Amniotic stem cell (primary cell): ENCODE measurements around the gene CNDP1.

Experiments used
- DNase-seq: peaks from one replicate; lab custom pipeline; 2025; lab: John Stamatoyannopoulos, UW

The CNDP1 gene

GRCh38 chr18:74507097-74507881, 27.0 kb upstream of the CNDP1 start:
- DNase-seq, result no peak

DNA sequence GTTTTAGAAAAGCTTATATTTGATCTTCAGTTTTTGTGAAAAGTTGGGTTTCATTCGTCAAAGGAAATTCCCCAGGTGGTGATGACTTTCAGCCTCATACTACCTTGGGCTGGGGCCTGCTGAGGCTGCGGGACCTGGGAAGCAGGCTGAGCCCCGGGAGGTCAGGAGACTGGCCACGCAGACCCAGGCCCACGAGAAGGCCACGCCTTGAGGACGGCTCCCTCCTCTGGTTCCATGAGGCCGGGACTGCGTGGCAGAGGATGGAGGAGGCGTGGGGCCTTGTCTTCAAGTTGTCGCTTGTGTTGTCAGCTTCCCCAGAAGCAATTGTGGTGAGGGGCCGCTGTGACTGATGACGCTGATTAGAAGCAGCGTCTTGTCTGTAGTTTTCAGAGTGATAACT, 26.4 kb upstream of the CNDP1 start:
- no peak for DNase-seq

DNA sequence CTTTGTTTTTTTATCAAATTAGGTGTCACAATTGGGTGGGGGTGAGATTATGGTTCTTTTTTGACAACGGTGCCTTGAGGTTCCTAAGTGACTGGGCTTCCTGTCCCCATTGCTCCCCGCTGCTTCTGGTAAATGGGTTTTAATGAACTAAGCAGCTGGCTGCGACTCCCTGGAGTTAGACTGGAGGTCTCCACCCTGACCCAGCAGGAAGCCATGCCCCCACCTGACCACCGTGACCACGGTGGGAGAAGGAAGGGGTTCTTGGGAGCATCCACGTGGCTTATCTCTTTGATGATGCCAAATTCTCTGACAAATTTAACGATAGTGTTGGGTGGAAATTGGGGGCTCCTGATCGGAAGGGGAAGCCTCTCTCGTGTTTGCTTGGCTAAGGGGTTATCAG, 25.9 kb upstream of the CNDP1 start:
- no peak for DNase-seq

DNA sequence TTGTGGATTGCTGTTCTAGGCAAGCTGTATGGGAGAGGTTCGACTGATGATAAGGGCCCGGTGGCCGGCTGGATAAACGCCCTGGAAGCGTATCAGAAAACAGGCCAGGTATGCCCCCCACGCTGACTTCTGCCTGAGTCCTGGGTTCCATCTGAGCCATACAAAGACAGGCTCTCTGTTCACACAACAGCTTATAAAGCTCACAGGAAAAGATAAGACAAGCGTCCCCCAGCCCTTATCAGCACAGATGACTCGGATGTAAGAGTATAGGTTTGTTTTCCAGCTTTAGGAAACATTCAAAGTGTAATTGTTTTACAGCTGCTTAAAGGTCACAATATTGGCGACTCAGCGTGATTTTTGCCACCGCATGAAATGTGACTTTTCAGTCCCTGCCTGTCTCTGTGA, 25.5 kb upstream of the CNDP1 start:
- no peak for DNase-seq

- DNase-seq, result no peak
These were observed 24.2 kb upstream of the CNDP1 start for GRCh38 chr18:74509856-74510769.

DNA sequence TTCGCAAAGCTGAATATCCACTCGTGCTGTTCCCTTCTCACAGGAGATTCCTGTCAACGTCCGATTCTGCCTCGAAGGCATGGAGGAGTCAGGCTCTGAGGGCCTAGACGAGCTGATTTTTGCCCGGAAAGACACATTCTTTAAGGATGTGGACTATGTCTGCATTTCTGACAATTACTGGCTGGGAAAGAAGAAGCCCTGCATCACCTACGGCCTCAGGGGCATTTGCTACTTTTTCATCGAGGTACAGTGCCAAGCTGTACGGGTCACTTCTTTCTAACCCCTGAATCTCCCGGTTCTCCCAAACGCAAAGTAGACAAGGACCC, 23.6 kb upstream of the CNDP1 start:
- no peak for DNase-seq

GRCh38 chr18:74511823-74512222, 22.5 kb upstream of the CNDP1 start:
- DNase-seq, result no peak

DNA sequence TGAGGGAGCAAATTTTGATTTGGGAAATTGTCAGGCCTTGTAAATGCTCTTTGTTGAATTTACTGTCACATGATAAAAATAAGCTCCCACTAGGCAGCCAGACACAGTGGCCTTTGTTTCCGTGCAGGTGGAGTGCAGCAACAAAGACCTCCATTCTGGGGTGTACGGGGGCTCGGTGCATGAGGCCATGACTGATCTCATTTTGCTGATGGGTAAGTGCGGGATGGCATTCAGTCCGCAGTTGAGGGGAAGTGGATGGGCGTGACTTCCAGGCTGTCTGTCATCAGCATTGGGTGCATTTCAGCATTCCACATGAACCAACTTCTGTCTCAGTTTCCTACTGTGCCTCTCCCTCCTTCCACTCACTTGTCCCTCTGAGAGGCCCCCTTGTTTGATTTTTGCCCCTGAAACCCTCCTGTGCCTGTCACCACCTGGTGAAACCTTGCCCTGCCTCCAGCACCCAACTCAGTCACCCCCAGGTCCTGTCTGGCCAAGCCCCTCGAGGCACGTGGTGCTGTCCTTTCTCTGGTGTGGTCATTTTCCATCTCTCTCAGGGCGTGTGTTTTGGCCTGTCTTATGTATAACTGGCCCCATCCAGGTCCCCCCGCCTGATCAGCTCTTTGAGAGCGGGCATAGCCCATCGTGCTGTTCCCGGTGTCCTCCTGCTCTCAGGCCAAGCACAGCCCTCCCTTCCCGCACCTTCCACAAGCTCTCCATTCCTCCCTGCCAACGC, 21.8 kb upstream of the CNDP1 start:
- DNase-seq, result no peak

GRCh38 chr18:74513149-74513882, 21.0 kb upstream of the CNDP1 start:
- DNase-seq, result no peak

DNA sequence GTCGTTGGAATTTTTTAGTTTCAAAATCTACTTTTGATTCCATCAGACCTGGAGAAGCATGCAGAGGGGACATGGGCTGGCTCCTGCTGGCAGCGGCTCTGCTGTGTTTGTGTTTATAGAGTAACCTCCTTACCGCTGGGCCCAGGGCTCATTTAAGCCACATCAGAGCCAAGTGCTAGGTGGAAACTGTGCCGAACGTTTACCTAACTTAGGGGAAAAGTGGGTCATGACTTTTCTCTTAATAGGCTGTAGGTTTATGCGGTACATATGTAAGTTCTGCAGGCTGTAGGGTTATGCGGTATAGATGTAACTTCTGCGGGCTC, 20.5 kb upstream of the CNDP1 start:
- DNase-seq, result no peak

GRCh38 chr18:74514860-74515495, 19.3 kb upstream of the CNDP1 start:
- no peak for DNase-seq

GRCh38 chr18:74515620-74516231, 18.6 kb upstream of the CNDP1 start:
- DNase-seq, result no peak

- no peak for DNase-seq
These were observed 17.7 kb upstream of the CNDP1 start for GRCh38 chr18:74516271-74517235.

GRCh38 chr18:74517236-74517630, 17.1 kb upstream of the CNDP1 start:
- no peak for DNase-seq

GRCh38 chr18:74518456-74519295, 15.6 kb upstream of the CNDP1 start:
- no peak for DNase-seq

- no peak for DNase-seq
These were observed 14.8 kb upstream of the CNDP1 start for GRCh38 chr18:74519320-74520095.

DNA sequence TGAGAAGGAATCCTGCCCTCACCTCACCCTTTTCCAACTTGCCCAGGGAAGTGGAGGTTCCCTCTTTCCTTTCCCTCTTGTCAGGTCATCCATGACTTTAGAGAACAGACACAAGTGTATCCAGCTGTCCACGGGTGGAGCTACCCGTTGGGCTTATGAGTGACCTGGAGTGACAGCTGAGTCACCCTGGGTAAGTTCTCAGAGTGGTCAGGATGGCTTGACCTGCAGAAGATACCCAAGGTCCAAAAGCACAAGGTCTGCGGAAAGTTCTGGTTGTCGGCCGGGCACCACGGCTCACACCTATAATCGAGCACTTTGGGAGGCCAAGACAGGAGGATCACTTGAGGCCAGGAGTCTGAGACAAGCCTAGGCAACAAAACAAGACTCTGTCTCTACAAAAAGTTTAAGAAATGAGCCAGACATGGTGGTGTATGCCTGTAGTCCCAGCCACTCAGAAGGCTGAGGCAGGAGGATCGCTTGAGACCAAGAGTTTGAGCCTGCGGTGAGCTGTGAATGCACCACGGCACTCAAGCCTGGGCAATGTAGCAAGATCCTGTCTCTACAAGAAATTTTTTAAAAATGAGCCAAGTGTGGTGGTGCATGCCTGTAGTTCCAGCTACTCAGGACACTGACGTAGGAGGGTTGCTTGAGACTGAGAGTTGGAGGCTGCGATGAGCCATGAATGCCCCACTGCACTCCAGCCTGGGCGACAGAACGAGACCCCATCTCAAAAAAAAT, 14.0 kb upstream of the CNDP1 start:
- no peak for DNase-seq
